ENCODE results near the gene FOXD1.

DNA sequence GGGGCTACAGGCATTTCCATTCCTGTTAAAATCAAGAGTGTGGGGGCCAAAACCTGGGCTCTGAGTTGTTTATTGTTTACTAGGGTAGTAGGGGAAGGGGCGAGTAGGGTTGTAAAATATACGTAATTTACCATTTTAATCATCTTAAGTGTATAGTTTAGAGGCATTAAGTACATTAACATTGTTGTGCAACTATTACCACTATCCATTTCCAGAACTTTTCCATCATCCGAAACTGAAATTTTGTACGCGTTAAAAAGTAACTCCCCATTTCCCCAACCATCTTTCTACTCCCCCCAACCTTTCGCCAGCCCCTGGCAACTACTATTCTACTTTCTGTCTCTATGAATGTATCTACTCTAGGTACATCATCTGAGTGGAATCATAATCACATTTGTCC lies 3.6 kb upstream of the FOXD1 start:
- TF ChIP-seq, protein P1, sequence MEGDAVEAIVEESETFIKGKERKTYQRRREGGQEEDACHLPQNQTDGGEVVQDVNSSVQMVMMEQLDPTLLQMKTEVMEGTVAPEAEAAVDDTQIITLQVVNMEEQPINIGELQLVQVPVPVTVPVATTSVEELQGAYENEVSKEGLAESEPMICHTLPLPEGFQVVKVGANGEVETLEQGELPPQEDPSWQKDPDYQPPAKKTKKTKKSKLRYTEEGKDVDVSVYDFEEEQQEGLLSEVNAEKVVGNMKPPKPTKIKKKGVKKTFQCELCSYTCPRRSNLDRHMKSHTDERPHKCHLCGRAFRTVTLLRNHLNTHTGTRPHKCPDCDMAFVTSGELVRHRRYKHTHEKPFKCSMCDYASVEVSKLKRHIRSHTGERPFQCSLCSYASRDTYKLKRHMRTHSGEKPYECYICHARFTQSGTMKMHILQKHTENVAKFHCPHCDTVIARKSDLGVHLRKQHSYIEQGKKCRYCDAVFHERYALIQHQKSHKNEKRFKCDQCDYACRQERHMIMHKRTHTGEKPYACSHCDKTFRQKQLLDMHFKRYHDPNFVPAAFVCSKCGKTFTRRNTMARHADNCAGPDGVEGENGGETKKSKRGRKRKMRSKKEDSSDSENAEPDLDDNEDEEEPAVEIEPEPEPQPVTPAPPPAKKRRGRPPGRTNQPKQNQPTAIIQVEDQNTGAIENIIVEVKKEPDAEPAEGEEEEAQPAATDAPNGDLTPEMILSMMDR (IDR thresholded peaks at IDR 0.05; ENCODE audit: poor library complexity, severe bottlenecking) = no peak
- TF ChIP-seq EZH2 (IDR thresholded peaks at IDR 0.05; ENCODE audit: borderline replicate concordance, insufficient read depth, low read length, poor library complexity, severe bottlenecking) (no peak), TAF1 (IDR thresholded peaks at IDR 0.05; ENCODE audit: low read depth) (no peak), POLR2AphosphoS5 (IDR thresholded peaks at IDR 0.05) (no peak), EP300 (conservative IDR thresholded peaks at IDR 0.05; ENCODE audit: poor library complexity, severe bottlenecking) (no peak), MXI1 (conservative IDR thresholded peaks at IDR 0.05; ENCODE audit: poor library complexity, severe bottlenecking) (no peak), SMC3 (conservative IDR thresholded peaks at IDR 0.05; ENCODE audit: poor library complexity) (no peak), RAD21 (conservative IDR thresholded peaks at IDR 0.05) (no peak)
- TF ChIP-seq, protein P2, sequence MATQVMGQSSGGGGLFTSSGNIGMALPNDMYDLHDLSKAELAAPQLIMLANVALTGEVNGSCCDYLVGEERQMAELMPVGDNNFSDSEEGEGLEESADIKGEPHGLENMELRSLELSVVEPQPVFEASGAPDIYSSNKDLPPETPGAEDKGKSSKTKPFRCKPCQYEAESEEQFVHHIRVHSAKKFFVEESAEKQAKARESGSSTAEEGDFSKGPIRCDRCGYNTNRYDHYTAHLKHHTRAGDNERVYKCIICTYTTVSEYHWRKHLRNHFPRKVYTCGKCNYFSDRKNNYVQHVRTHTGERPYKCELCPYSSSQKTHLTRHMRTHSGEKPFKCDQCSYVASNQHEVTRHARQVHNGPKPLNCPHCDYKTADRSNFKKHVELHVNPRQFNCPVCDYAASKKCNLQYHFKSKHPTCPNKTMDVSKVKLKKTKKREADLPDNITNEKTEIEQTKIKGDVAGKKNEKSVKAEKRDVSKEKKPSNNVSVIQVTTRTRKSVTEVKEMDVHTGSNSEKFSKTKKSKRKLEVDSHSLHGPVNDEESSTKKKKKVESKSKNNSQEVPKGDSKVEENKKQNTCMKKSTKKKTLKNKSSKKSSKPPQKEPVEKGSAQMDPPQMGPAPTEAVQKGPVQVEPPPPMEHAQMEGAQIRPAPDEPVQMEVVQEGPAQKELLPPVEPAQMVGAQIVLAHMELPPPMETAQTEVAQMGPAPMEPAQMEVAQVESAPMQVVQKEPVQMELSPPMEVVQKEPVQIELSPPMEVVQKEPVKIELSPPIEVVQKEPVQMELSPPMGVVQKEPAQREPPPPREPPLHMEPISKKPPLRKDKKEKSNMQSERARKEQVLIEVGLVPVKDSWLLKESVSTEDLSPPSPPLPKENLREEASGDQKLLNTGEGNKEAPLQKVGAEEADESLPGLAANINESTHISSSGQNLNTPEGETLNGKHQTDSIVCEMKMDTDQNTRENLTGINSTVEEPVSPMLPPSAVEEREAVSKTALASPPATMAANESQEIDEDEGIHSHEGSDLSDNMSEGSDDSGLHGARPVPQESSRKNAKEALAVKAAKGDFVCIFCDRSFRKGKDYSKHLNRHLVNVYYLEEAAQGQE (IDR thresholded peaks at IDR 0.05; ENCODE audit: borderline replicate concordance) = no peak

Data from neural cell (in vitro differentiated cells).